HUDEP-2 (cell line): Measurements from ENCODE around the gene PGK2.
A peak's percentile ranks its signal among the peaks of the same experiment; 100 is the strongest.
"Not testable (repeated sequence)": the region's sequence is repeated elsewhere in the genome, so short reads cannot be mapped to it uniquely, and the experiment has no call there.

Experiments used
- DNase-seq, 76 experiments: peaks; one replicate each; lab custom pipeline; 2025; ENCODE audit not compliant: unreplicated experiment in 76 of 76; lab: John Stamatoyannopoulos, UW

The PGK2 gene

GRCh38 chr6:49787176-49787575 lies at the start of gene PGK2:
PGK2 (minus strand) TSS chr6:49787285; CDS start chr6:49787187, 98 bp downstream.
- peak in 2 of 76 experiments; percentile 5 to 11 for DNase-seq

- peak in 9 of 76 experiments; percentile 7 to 49 (median 23) for DNase-seq
Observed at GRCh38 chr6:49835140-49835539, 48.1 kb upstream of the PGK2 start.

DNA sequence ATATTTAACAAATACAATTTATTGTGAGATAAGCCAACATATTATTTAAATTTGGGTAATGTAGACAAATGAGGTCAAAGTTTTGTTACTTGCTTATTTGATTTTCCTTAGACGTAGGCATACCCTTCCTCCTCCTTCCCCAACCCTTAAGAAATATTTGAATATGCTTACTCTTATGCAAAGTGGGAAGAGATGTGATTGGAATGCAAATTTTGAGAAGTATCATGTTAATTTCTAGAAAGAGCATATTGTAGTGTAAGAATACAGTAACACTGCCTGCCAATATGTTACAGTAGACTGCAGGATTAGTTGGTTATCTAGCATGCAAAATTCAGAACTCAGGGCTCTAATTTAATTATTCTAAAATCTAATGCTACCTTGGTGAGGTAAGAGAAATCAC lies 46.3 kb upstream of the PGK2 start:
- DNase-seq = no peak

DNA sequence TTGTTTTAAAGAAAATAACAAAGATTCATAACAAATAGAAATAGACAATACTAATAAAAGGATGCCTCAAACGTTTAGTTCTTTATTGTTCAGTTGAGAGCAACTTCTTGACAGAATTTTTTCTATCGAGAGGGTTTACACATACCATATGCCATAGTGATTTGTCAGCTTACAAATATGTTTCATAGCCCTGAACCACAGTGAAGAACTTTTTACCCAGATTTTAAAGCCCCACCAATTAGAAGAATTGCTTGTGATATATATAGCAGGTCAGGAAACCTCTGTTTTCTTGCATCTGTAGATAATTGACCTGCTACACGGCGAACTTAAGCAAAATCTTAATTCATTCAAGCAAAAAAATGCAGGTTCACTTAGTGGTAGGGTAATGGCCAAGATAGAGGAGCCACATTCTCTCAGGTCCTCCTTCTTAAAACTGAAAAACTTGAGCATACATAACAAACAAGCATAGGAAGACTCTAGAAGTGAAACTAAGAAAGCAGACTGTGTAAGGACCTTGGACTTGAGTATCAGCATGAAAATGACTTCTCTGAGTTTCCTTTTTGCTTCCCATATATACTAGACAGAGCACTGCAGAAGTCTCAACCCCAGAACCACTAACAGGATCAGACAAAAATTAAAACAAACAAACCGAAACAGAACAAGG lies 39.8 kb upstream of the PGK2 start:
- DNase-seq = peak in 12 of 76 experiments; percentile 12 to 48 (median 22)

- DNase-seq = no peak
Observed at GRCh38 chr6:49815166-49815565, 28.1 kb upstream of the PGK2 start.

GRCh38 chr6:49813248-49813647 lies 26.2 kb upstream of the PGK2 start:
- DNase-seq = no peak

DNA sequence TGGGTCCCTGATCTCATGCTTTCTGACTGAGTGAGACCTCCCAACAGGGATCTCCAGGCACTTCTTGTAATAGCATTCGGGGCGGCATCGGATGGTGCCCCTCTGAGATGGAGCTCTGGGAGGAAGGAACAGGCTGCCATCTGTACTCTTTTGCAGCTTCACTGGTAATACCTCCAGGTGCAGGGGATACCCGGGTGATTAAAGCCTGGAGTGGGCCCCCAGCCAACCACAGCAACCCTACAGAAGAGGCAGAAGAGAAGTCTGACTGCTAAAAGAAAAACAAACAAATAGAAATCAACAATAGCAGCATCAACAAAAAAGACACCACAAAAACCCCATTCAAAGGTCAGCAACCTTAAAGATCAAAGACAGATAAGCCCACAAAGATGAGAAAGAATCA lies 19.1 kb upstream of the PGK2 start:
- no peak for DNase-seq

GRCh38 chr6:49805246-49805645 lies 18.2 kb upstream of the PGK2 start:
- DNase-seq = no peak

- DNase-seq = no peak
Observed at GRCh38 chr6:49801525-49801924, 14.4 kb upstream of the PGK2 start.

DNA sequence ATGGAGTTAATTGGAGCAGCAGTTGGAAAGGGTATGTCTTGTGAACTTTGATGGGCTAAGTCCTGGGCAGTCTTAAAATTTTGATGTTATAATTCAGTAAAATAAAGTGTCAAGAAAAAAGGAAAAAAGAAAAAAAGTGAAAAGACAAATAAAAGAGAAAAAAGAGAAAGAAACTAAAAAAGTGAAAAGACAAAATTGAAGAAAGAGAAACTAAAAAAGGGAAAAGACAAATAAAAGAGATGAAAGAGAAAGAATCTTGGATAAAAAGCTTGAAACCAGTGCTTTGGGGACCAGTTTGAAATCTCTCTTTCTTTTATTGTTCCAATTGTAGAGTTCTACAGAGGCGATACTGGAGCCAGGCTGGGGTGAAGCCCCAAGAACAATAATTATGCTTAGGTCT lies 12.0 kb upstream of the PGK2 start:
- no peak for DNase-seq

DNA sequence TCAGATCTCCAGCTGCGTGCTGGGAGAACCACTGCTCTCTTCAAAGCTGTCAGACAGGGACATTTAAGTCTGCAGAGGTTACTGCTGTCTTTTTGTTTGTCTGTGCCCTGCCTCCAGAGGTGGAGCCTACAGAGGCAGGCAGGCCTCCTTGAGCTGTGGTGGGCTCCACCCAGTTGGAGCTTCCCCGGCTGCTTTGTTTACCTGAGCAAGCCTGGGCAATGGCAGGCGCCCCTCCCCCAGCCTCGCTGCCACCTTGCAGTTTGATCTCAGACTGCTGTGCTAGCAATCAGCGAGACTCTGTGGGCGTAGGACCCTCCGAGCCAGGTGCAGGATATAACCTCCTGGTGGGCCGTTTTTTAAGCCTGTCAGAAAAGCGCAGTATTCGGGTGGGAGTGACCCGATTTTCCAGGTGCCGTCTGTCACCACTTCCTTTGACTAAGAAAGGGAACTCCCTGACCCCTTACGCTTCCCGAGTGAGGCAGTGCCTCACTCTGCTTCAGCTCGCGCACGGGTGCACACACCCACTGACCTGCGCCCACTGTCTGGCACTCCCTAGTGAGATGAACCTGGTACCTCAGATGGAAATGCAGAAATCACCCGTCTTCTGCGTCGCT lies 9.9 kb upstream of the PGK2 start:
- not testable (repeated sequence) for DNase-seq

DNA sequence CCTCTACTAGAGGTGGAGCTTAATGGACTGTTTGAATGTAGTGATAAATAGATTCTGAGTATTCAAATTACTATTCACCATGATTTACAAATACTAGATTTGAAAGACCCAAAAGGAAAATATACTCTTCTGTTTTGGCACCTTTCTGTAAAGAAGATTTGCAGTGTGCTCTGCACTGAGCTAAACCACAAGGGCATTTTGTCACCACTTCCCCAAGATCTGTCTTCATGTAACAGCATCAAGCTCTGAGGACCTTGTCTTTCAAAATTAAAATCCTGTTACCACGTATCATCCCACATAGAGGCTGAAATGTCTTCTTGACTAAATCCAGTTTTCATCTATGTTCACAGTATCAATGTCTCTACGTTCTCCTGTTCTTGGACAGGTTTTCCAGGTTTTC lies 3.3 kb upstream of the PGK2 start:
- DNase-seq = no peak

- DNase-seq = no peak
Observed at GRCh38 chr6:49784272-49784671, 2.8 kb downstream of the PGK2 start.

- DNase-seq = peak in 72 of 76 experiments; percentile 28 to 95 (median 72)
Observed at GRCh38 chr6:49782725-49783124, 4.4 kb downstream of the PGK2 start.

DNA sequence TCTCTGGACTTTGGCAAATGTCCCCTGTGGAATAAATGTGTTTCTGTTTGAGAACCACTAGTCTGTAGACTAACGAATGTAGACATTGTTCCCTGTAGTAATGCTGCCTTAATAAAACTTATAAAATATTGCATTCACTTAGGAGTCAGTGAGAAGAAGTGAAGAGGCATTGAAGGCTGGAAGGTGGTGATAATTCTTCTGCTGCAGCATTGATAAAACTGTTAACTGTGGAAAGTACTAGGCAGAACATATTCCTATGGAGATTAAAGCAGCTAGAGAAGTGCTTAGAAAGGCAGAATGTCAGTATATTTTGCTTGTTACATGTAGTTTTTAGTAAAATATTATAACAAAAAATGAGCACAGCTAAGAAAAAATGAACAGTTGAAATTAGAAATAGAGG lies 4.8 kb downstream of the PGK2 start:
- peak in 49 of 76 experiments; percentile 9 to 92 (median 71) for DNase-seq

GRCh38 chr6:49776444-49776843 lies 10.6 kb downstream of the PGK2 start:
- DNase-seq = peak in 1 of 76 experiments; percentile 15

GRCh38 chr6:49775043-49775442 lies 12.0 kb downstream of the PGK2 start:
- DNase-seq = no peak

- peak in 57 of 76 experiments; percentile 13 to 82 (median 48) for DNase-seq
Observed at GRCh38 chr6:49772285-49772684, 14.8 kb downstream of the PGK2 start.

- no peak for DNase-seq
Observed at GRCh38 chr6:49766762-49767161, 20.3 kb downstream of the PGK2 start.

DNA sequence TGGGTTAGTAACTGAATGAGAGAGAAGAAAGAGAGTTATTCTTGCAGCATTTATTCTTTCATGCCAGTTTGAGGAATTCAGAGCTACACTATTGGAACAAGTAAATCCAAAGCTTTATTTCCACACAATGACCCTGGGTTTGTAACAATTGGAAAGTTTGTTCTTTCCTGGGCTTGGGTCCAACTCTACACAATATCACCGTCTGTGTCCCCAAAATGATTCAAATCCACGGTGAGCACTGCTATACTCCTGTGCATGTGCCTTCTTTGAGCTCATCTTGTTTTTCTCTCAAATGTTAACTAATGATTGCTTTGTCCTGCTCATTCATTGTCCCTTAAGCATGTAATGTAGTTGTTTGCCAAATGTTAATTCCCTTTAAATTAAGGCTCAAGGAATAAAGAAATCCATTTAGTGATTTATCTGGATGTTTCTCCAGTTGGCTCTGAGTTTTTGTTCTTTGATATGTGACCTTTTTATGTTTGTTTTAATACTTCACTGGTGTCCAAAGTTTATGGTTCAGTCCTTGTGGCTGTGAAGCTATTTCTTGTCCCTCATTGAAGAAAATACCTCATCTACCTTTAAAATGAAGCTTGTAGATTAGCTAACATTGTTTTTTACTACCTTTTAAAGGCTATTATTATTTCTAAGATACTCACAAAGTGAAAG lies 22.4 kb downstream of the PGK2 start:
- no peak for DNase-seq

DNA sequence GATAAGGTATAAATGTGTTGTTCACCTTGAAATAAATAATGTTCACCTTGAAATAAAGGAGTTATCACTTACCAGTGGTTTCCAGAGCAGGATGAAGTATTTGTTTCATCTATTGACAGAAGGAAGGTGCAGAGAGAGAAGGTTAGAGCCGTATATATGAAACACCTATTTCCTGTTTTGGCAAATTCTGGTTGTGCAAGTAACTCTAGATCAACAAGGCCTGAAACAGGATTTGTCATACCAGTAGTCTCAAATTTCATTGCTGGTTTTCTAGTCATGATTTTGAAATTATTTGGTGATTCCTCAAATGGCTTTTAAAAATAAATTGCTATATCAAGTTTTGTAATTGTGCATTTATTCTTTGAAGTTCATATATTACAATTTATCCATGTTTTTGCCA lies 42.8 kb downstream of the PGK2 start, which contains the start of gene CRISP3:
Gene CRISP3 (minus strand): TSS at position 130 of the 400 bp plus-strand sequence. CDS start 21 bp downstream, at position 109.
- no peak for DNase-seq

DNA sequence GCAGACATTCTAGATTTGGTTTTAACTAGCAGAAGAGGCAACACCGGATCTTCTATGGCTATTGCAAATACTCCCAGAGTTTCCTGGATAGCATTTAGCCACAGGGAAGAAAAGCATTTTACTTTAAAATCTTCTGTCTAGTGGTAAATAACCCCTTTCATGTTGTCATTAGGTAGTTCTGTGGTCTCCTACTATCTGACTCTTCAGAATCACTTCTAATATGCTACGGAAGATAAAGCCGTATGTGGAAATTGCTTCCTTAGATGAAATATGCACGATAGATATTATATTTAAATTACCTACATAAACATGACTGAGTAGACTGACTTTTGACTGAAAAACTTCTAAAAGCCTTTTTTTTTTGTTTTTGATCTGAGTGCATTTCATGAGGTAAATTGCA lies 43.7 kb downstream of the PGK2 start:
- DNase-seq = peak in 2 of 76 experiments; percentile 15 to 39
